ENCODE data around the gene RASAL3. TPM values are rescaled to one million over a fixed set of nuclear protein-coding genes. Genes with fewer than 3 reads are reported as not detected.

The RASAL3 gene
- total RNA-seq, 1 donor from 2014 or later = not detected

GRCh38 chr19:15443838-15444237 is 20.5 kb downstream of the RASAL3 start:
- Histone ChIP-seq H3K4me3 (ENCODE audit: low read depth, low read length) (no peak overlapping the region), H3K36me3 (ENCODE audit: control insufficient read depth, insufficient read depth, low read length) (no peaks in the 10 kb centered on the region), H3K27me3 (ENCODE audit: control insufficient read depth, insufficient read depth, low read length) (no peaks in the 10 kb centered on the region)
- DNase-seq (ENCODE audit: low read depth) = no peak
- TF ChIP-seq, protein P1, sequence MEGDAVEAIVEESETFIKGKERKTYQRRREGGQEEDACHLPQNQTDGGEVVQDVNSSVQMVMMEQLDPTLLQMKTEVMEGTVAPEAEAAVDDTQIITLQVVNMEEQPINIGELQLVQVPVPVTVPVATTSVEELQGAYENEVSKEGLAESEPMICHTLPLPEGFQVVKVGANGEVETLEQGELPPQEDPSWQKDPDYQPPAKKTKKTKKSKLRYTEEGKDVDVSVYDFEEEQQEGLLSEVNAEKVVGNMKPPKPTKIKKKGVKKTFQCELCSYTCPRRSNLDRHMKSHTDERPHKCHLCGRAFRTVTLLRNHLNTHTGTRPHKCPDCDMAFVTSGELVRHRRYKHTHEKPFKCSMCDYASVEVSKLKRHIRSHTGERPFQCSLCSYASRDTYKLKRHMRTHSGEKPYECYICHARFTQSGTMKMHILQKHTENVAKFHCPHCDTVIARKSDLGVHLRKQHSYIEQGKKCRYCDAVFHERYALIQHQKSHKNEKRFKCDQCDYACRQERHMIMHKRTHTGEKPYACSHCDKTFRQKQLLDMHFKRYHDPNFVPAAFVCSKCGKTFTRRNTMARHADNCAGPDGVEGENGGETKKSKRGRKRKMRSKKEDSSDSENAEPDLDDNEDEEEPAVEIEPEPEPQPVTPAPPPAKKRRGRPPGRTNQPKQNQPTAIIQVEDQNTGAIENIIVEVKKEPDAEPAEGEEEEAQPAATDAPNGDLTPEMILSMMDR (IDR thresholded peaks at IDR 0.05; ENCODE audit: insufficient read depth, low read length, poor library complexity, severe bottlenecking) = no peak

DNA sequence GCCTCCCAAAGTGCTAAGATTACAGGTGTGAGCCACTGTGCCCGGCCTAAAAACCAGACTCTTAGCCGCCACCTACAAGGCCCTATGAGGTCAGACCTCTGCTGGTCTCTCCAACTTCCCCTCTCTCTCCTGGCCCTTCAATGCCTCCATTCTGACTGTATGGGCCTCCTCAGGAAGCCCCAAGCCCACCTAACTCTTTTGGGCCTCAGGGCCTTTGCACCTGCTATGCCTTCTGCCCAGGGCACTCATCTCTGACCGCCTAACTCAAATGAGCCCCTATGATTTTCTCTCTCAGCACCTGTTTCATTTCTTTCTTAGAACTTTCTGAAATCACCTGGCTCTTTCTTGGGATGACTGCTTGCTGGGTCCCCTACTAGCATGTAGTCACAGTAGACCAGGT is 21.0 kb downstream of the RASAL3 start:
- no peak for DNase-seq (ENCODE audit: low read depth)
- H3K27me3 ChIP-seq (ENCODE audit: control insufficient read depth, insufficient read depth, low read length) = no peaks in the 10 kb centered on the region
- no peak overlapping the region for H3K4me3 ChIP-seq (ENCODE audit: low read depth, low read length)
- no peaks in the 10 kb centered on the region for H3K36me3 ChIP-seq (ENCODE audit: control insufficient read depth, insufficient read depth, low read length)
- TF ChIP-seq, protein P1 (IDR thresholded peaks at IDR 0.05; ENCODE audit: insufficient read depth, low read length, poor library complexity, severe bottlenecking) = no peak

DNA sequence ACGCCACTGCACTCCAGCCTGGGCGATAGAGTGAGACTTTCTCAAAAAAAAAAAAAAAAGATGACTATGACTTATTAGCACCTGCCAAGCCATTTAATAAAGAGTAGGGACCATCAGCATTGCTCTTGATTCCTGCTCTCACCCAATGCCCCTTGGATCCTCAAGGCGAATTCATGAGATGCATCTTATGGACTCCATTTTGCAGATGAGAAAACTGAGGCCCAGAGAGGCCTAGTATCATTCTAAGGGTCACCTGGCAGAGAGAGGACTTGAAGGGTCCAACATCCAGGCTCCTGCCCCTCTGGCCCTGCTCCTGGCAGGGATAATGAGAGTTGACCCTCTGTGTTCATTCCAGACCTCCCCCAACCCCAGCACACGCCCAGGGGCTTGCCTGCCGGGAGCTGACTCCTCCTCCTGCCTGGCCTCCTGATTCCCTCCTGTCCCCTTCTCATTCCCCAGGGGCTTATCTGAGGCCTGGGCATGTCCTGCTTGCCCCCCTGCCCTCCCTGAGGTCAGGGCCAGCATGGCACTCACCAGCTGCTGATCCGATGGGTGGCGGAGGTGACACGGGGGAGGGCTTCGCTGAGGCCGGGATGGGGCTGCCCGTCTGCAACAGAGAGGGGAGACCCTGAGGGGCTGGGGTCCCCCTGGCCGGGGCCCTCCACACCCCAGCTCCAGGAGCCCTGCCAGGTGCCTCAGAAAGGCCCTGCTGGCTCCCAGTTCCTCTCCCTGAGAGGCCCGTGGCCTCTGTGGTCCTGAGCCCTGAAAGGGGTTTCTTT is 22.0 kb downstream of the RASAL3 start:
- H3K4me3 ChIP-seq (ENCODE audit: low read depth, low read length) = no peak overlapping the region
- no peaks in the 10 kb centered on the region for H3K27me3 ChIP-seq (ENCODE audit: control insufficient read depth, insufficient read depth, low read length)
- no peaks in the 10 kb centered on the region for H3K36me3 ChIP-seq (ENCODE audit: control insufficient read depth, insufficient read depth, low read length)
- DNase-seq (ENCODE audit: low read depth) = no peak
- TF ChIP-seq, protein P1 (IDR thresholded peaks at IDR 0.05; ENCODE audit: insufficient read depth, low read length, poor library complexity, severe bottlenecking) = no peak

GRCh38 chr19:15441317-15441716 is 23.0 kb downstream of the RASAL3 start:
- H3K4me3 ChIP-seq (ENCODE audit: low read depth, low read length) = no peak overlapping the region
- DNase-seq (ENCODE audit: low read depth) = no peak
- TF ChIP-seq, protein P1 (IDR thresholded peaks at IDR 0.05; ENCODE audit: insufficient read depth, low read length, poor library complexity, severe bottlenecking) = no peak
- H3K36me3 ChIP-seq (ENCODE audit: control insufficient read depth, insufficient read depth, low read length) = no peaks in the 10 kb centered on the region
- no peaks in the 10 kb centered on the region for H3K27me3 ChIP-seq (ENCODE audit: control insufficient read depth, insufficient read depth, low read length)

GRCh38 chr19:15439821-15440641 is 24.3 kb downstream of the RASAL3 start:
- H3K36me3 ChIP-seq (ENCODE audit: control insufficient read depth, insufficient read depth, low read length) = no peaks in the 10 kb centered on the region
- DNase-seq (ENCODE audit: low read depth) = no peak
- TF ChIP-seq, protein P1 (IDR thresholded peaks at IDR 0.05; ENCODE audit: insufficient read depth, low read length, poor library complexity, severe bottlenecking) = no peak
- H3K27me3 ChIP-seq (ENCODE audit: control insufficient read depth, insufficient read depth, low read length) = no peaks in the 10 kb centered on the region
- H3K4me3 ChIP-seq (ENCODE audit: low read depth, low read length) = no peak overlapping the region

All from kidney epithelial cell (primary cell).